Right atrium auricular region (tissue), 2 donors: ENCODE measurements around the gene CDS1. TPM values are rescaled to one million over a fixed set of nuclear protein-coding genes. Genes with fewer than 3 reads are reported as not detected.

ENCODE experiments used
- DNase-seq: peaks from one replicate; pipeline ENCODE4 v3.0.0-alpha.2; 2019; ENCODE audit warnings: low spot score
- H3K27ac ChIP-seq, 2 donors: fragments of 200-600 bp; sonication (generic); 1 replicate in 1 of 2; 2 replicates in 1 of 2; pipeline ENCODE4 v1.5.1; 2016 to 2019
- H3K27me3 ChIP-seq, 2 donors: fragments of 200-600 bp; sonication (generic); one replicate each; pipeline versions ENCODE4 v1.5.1 to v1.6.0; 2017 to 2019
- H3K36me3 ChIP-seq: fragments of 200-600 bp; sonication (generic); one replicate; pipeline ENCODE4 v1.5.1; 2016
- H3K4me1 ChIP-seq, 2 donors: fragments of 200-600 bp; sonication (generic); one replicate each; pipeline versions ENCODE4 v1.5.1 to v1.6.0; 2017 to 2019
- H3K4me3 ChIP-seq, 2 donors: fragments of 200-600 bp; sonication (generic); 1 replicate in 1 of 2; 2 replicates in 1 of 2; pipeline ENCODE4 v1.5.1; 2017 to 2019; ENCODE audit warnings: mild to moderate bottlenecking in 1 of 2, moderate library complexity in 1 of 2
- H3K9me3 ChIP-seq, 2 donors: fragments of 200-600 bp; sonication (generic); one replicate each; pipeline ENCODE4 v1.5.1; 2019
- total RNA-seq, 2 donors: library from RNA; depleted of rRNA; stranded (reverse); fragments of >200 nt; gene quantifications; one replicate each; pipeline ENCODE4 v1.1.0, GENCODE V29; 2016
- TF ChIP-seq, protein P1 (sequence below), 2 donors: fragments of 200-600 bp; sonication (generic); IDR thresholded peaks; one replicate each; pipeline ENCODE4 v1.5.1; 2019; ENCODE audit warnings: antibody characterized with exemption in 2 of 2

Gene CDS1
- total RNA-seq, 2 donors from 2014 or later = 0.30 to 0.98 TPM

DNA sequence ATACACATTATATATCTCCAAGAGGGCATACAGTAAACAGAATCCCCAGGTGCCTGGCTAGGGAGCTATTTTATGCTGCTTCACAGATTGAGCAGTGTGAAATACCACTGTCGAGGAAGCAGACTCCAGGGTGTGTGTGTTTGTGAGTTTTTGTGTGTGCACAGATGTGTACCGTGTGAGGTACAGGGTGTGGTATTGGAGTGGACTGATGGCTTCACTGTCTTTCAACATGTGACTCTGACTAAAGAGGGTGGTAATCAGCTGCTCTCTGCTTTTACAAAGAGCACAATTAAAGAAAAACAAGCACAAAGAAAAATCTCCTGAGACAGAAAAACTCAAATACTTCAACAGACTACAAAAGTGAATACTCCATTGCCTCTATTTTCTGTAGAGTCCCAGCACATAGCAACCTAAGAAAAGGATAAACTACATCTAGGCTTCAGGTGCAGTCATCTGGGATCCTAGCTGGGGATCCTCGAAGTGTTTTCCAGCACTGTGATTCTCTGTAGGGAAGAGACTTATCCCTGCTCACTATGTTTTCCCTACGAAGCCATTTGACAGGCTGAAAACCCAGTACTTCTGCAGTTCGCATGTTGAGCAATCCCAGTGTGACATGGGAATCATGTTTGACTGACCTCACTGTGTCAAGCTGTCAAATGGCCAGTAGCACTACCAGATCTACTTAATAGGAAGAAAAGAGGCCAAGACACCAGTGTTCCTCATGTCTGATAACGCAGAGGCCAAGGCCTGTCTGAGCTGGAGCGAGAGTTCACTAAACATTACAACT is 100.3 kb downstream of the CDS1 start:
- Histone ChIP-seq H3K4me3 (no peak overlapping the region), H3K36me3 (peaks cover 57% of the 10 kb centered on the region), H3K4me1 (peaks cover 0 to 18% of the 10 kb centered on the region in 2 donors), H3K27ac (no peak overlapping the region), H3K9me3 (no peaks in the 10 kb centered on the region), H3K27me3 (no peaks in the 10 kb centered on the region)
- no peak for DNase-seq
- TF ChIP-seq, protein P1, sequence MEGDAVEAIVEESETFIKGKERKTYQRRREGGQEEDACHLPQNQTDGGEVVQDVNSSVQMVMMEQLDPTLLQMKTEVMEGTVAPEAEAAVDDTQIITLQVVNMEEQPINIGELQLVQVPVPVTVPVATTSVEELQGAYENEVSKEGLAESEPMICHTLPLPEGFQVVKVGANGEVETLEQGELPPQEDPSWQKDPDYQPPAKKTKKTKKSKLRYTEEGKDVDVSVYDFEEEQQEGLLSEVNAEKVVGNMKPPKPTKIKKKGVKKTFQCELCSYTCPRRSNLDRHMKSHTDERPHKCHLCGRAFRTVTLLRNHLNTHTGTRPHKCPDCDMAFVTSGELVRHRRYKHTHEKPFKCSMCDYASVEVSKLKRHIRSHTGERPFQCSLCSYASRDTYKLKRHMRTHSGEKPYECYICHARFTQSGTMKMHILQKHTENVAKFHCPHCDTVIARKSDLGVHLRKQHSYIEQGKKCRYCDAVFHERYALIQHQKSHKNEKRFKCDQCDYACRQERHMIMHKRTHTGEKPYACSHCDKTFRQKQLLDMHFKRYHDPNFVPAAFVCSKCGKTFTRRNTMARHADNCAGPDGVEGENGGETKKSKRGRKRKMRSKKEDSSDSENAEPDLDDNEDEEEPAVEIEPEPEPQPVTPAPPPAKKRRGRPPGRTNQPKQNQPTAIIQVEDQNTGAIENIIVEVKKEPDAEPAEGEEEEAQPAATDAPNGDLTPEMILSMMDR (IDR thresholded peaks at IDR 0.05) = no peak

DNA sequence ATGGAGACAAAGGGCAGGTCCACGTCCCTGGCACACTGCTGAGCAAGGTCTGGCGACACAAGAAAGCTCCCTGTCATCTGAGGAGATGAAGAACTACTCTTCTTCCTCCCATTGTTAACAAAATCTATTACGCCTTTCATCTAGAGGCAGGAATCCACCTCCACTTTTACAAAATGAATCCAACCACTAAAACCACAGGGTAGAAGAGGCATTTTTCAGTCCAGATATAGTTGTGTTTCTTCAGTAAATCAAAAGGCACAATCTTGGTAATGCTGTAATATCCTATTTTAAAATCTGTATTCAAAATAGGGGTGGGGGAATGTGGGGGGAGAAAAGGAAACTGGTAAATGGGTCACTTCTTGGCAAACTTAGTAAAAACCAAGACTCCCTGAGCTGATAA is 101.4 kb downstream of the CDS1 start:
- H3K4me1 ChIP-seq = peaks cover 0 to 18% of the 10 kb centered on the region in 2 donors

DNA sequence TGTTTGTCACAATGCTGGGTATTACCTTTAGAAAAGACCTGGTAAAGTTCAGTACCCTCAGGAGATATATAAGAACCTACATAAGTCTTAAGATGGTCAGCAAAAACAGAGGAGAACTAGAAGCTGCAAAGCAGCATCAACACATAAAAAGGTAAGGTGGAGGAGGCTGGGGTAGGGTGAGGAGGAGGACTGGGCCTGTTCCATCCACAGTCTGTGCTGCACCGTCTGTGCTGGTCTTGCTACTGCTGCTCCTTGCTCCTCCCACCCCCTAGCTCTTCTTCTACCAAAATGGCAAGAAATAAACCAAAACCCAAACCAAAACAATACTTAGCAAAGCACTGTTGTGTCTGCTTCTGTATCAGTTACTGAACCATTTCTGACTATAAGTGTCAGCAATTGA is 102.2 kb downstream of the CDS1 start:
- Histone ChIP-seq H3K4me1 (peaks cover 0 to 18% of the 10 kb centered on the region in 2 donors), H3K27ac (no peak overlapping the region), H3K4me3 (no peak overlapping the region), H3K36me3 (peaks cover 52% of the 10 kb centered on the region), H3K9me3 (no peaks in the 10 kb centered on the region), H3K27me3 (no peaks in the 10 kb centered on the region)
- no peak for DNase-seq
- TF ChIP-seq, protein P1 (IDR thresholded peaks at IDR 0.05) = no peak

More for the DNA sequence above, 101.4 kb downstream of the CDS1 start:
- H3K9me3 ChIP-seq = no peaks in the 10 kb centered on the region
- H3K27ac ChIP-seq = no peak overlapping the region
- H3K27me3 ChIP-seq = no peaks in the 10 kb centered on the region
- no peak overlapping the region for H3K4me3 ChIP-seq
- DNase-seq = no peak
- TF ChIP-seq, protein P1 (IDR thresholded peaks at IDR 0.05) = no peak
- H3K36me3 ChIP-seq = peaks cover 57% of the 10 kb centered on the region

DNA sequence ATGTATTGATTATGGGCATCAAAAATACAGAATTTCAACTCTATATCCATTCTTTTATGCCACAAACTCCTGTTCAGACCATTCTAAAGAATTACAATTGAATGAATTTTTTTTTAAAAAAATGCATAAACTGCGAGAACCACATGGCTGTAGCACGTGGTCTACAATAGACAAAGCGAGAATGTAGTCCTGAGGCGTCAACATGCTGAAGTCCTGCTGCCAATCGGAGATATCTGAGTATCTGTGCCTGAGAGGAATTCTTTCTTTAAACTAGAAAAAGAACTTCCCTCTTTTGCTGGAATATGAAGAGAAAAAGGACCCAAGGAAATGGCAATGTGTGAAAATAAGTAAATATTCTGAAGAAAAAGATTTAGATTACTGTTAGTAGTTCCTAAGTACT is 105.7 kb downstream of the CDS1 start:
- no peaks in the 10 kb centered on the region for H3K27me3 ChIP-seq
- H3K36me3 ChIP-seq = peaks cover 62% of the 10 kb centered on the region
- H3K9me3 ChIP-seq = no peaks in the 10 kb centered on the region
- H3K27ac ChIP-seq = no peak overlapping the region
- DNase-seq = no peak
- no peak overlapping the region for H3K4me3 ChIP-seq
- H3K4me1 ChIP-seq = peaks cover 0 to 7% of the 10 kb centered on the region in 2 donors
- TF ChIP-seq, protein P1 (IDR thresholded peaks at IDR 0.05) = no peak

DNA sequence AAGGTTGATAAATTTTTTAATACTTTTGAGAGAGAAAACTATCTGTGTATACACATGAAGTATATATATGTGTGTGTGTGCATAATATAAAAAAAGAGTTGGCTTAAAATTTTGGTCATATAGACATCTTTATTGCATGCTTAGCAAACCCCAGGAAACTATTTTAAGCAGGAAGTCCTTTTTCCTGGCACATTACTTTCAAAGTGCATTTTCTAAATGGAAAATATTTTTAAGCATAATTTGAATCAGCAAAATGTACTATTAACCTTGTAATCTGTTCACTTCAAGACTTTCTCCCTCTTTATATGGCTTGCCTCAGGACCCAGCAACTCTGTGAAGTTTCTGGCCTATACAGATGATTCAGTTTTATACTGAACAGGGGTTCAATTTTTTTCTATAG is 106.3 kb downstream of the CDS1 start:
- Histone ChIP-seq H3K4me3 (no peak overlapping the region), H3K4me1 (peaks cover 0 to 7% of the 10 kb centered on the region in 2 donors), H3K9me3 (no peaks in the 10 kb centered on the region), H3K27me3 (no peaks in the 10 kb centered on the region), H3K36me3 (peaks cover 58% of the 10 kb centered on the region), H3K27ac (no peak overlapping the region)
- DNase-seq = no peak
- TF ChIP-seq, protein P1 (IDR thresholded peaks at IDR 0.05) = no peak
